Tibial artery (tissue), 4 donors: ENCODE results near the gene TCEA2.

ENCODE experiments used
- DNase-seq, 2 donors: peaks; one replicate each; pipeline ENCODE4 v3.0.0-alpha.2; 2019
- H3K27ac ChIP-seq, 2 donors: fragments of 200-600 bp; sonication (generic) in 1 of 2; 1 replicate in 1 of 2; 2 replicates in 1 of 2; pipeline ENCODE4 v1.5.1; 2018 to 2019; ENCODE audit warnings: mild to moderate bottlenecking in 1 of 2
- H3K27me3 ChIP-seq, 2 donors: fragments of 200-600 bp; sonication (generic) in 1 of 2; one replicate each; pipeline versions ENCODE4 v1.5.1 to v1.6.0; 2016 to 2019
- H3K36me3 ChIP-seq, 3 donors: fragments of 200-600 bp; sonication (generic) in 2 of 3; one replicate each; pipeline ENCODE4 v1.5.1; 2016 to 2019; ENCODE audit warnings: mild to moderate bottlenecking in 2 of 3
- H3K4me1 ChIP-seq, 4 donors: fragments of 200-600 bp; sonication (generic) in 2 of 4; 1 replicate in 3 of 4; 2 replicates in 1 of 4; pipeline ENCODE4 v1.5.1; 2016 to 2019
- H3K4me3 ChIP-seq, 2 donors: fragments of 200-600 bp; sonication (generic) in 1 of 2; 1 replicate in 1 of 2; 2 replicates in 1 of 2; pipeline ENCODE4 v1.5.1; 2018 to 2019; ENCODE audit warnings: mild to moderate bottlenecking in 2 of 2
- H3K9me3 ChIP-seq, 3 donors: fragments of 200-600 bp; sonication (generic) in 1 of 3; one replicate each; pipeline ENCODE4 v1.5.1; 2016 to 2019
- intact Hi-C: fragments of 100-400 bp; cut with DNase I; formaldehyde crosslinking; loops from one replicate; pipeline ENCODE4 v1.15.0; 2023; ENCODE audit warnings: low total_unique reads
- TF ChIP-seq, protein P1 (sequence below), 2 experiments: fragments of 200-600 bp in 1 of 2; fragments of 450-650 bp in 1 of 2; IDR thresholded peaks; one replicate each; pipeline ENCODE4 v1.5.1; 2017 to 2019; ENCODE audit warnings: antibody characterized with exemption in 2 of 2, mild to moderate bottlenecking in 1 of 2, moderate library complexity in 1 of 2

Gene TCEA2

DNA sequence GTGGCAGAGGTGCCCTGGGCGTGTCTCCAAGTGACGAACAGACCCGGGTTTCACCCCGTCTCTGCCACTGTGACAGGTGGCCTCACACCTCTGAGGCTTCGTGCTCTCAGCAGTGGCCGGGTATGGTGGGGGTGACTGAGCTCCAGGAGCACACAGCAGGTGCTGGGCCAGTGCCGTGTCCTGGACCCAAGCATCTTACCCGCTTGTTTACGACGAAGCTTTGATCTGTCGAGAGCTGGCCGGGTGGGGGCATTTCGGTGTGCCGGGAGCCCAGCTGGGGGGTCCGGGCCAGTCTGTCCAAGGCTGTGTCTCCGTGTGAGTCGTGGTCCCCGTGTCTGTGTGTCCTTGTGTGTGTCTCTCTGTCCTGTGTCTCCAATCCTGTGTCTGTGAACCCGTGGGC, 28.3 kb downstream of the TCEA2 start:
- intact Hi-C loops: no loop called here
- no peaks in the 10 kb centered on the region for H3K9me3 ChIP-seq
- TF ChIP-seq, protein P1, sequence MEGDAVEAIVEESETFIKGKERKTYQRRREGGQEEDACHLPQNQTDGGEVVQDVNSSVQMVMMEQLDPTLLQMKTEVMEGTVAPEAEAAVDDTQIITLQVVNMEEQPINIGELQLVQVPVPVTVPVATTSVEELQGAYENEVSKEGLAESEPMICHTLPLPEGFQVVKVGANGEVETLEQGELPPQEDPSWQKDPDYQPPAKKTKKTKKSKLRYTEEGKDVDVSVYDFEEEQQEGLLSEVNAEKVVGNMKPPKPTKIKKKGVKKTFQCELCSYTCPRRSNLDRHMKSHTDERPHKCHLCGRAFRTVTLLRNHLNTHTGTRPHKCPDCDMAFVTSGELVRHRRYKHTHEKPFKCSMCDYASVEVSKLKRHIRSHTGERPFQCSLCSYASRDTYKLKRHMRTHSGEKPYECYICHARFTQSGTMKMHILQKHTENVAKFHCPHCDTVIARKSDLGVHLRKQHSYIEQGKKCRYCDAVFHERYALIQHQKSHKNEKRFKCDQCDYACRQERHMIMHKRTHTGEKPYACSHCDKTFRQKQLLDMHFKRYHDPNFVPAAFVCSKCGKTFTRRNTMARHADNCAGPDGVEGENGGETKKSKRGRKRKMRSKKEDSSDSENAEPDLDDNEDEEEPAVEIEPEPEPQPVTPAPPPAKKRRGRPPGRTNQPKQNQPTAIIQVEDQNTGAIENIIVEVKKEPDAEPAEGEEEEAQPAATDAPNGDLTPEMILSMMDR (IDR thresholded peaks at IDR 0.05): no peak
- H3K27me3 ChIP-seq: peaks cover 0 to 37% of the 10 kb centered on the region in 2 donors
- no peaks in the 10 kb centered on the region for H3K4me1 ChIP-seq
- DNase-seq: no peak
- no peaks in the 10 kb centered on the region for H3K36me3 ChIP-seq
- H3K27ac ChIP-seq: no peak overlapping the region
- no peak overlapping the region for H3K4me3 ChIP-seq

DNA sequence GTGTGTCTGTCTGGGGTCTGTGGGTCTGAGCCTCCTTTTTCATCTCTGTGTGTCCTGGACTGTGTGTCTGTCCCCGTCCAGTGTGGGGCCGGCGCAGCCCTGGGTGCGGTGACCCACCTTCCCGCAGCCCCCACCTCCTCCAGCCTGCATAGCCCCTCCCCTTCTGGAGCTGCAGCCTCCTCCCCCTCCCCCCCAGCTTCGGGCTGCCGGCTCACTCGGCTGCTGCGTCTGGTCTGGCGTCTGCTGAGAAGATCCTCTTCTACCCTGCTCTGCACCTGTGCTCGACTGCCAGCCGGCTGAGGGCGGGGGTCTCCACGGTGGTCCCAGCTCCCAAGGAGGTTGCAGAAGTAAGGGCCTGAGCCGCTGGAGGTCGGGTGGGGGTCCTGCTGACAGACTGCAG, 28.8 kb downstream of the TCEA2 start:
- Histone ChIP-seq H3K27ac (no peak overlapping the region), H3K9me3 (no peaks in the 10 kb centered on the region), H3K4me1 (no peaks in the 10 kb centered on the region), H3K36me3 (no peaks in the 10 kb centered on the region), H3K4me3 (no peak overlapping the region), H3K27me3 (peaks cover 0 to 37% of the 10 kb centered on the region in 2 donors)
- TF ChIP-seq, protein P1 (IDR thresholded peaks at IDR 0.05): no peak
- intact Hi-C loops: no loop called here
- DNase-seq: no peak

DNA sequence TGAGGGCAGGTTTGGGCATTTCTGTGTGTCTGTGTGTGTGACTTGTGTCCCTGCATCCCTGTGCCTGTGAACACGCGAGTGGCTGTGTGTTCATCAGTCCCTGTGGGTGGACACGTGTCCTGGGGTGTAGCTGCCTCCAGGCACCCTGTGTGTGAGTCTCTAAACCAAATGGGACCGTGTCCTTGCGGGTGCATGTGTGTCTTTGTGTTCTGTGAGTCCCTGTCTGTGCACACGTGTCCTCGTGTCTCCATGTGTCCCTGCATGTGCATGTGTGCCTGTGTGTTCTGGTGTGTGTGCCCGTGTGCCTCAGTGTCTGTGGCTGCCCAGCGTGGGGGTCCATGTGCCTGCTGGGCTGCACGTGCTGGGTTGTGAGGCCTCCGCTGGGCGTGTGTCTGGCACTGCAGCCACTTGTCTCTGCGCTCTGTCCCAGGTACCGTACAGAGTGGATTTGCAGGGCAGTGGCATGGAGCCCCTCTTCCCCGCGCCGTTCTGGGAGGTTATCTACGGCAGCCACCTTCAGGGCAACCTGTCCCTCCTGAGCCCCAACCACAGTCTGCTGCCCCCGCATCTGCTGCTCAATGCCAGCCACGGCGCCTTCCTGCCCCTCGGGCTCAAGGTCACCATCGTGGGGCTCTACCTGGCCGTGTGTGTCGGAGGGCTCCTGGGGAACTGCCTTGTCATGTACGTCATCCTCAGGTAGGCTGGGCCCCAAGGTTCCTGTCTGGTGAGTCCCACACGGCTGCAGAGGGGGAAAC, 29.4 kb downstream of the TCEA2 start:
- Histone ChIP-seq H3K9me3 (no peaks in the 10 kb centered on the region), H3K27me3 (peaks cover 0 to 35% of the 10 kb centered on the region in 2 donors), H3K4me1 (no peaks in the 10 kb centered on the region), H3K36me3 (no peaks in the 10 kb centered on the region), H3K4me3 (no peak overlapping the region), H3K27ac (no peak overlapping the region)
- intact Hi-C loops: no loop called here
- TF ChIP-seq, protein P1 (IDR thresholded peaks at IDR 0.05): no peak
- DNase-seq: no peak

DNA sequence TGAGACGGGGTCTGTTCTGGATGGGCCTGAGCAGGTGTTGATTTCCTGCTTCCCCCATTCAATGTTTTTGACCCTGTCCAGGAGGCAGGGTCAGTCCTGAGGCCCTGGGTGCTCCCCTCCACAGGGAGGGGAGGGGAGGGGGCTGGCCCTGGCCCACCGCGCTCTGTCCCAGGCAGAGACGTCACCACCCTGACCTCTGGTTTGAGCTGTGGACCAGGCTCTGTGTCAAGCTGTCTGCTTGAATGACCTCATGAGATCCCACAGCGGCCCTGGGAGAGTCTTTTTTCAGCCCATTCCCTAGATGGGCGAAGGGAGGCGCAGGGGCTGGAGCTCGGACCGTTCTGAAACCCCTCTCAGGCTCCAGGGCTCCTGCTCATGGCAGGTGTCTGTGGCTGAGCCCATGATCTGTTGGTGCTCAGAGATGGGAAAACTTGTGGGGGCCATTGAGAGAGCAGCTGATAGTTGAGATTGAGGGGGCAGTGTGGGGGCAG, 30.1 kb downstream of the TCEA2 start:
- H3K27me3 ChIP-seq: peaks cover 0 to 33% of the 10 kb centered on the region in 2 donors
- intact Hi-C loops: no loop called here
- H3K4me1 ChIP-seq: no peaks in the 10 kb centered on the region
- no peaks in the 10 kb centered on the region for H3K9me3 ChIP-seq
- TF ChIP-seq, protein P1 (IDR thresholded peaks at IDR 0.05): no peak
- no peak overlapping the region for H3K27ac ChIP-seq
- no peak overlapping the region for H3K4me3 ChIP-seq
- H3K36me3 ChIP-seq: peaks cover 0 to 3% (median 0%) of the 10 kb centered on the region in 3 donors
- DNase-seq: no peak

DNA sequence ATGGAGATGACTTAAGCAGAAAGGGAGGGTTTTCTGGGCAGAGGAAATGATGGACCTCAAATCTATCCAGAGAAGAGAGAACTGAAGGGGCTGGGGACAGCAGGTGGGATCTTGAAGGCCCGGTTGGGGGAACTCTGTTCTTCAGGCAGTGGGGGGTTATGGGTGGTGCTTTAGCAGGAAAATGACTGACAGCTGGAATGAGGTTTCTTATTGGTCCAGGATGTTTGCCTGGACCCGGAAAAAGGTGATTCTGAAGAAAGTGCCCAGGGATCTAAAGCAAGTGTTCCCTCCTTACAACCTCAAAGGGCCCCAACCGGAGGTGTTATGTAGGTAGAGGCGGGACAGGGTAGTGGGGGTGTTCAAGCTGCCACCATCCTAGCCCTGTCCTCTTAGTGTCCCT, 32.5 kb downstream of the TCEA2 start:
- DNase-seq: no peak
- H3K4me1 ChIP-seq: no peaks in the 10 kb centered on the region
- H3K9me3 ChIP-seq: no peaks in the 10 kb centered on the region
- peaks cover 0 to 17% (median 6%) of the 10 kb centered on the region in 3 donors for H3K36me3 ChIP-seq
- intact Hi-C loops: no loop called here
- no peak overlapping the region for H3K27ac ChIP-seq
- peaks cover 0 to 41% of the 10 kb centered on the region in 2 donors for H3K27me3 ChIP-seq
- H3K4me3 ChIP-seq: no peak overlapping the region
- TF ChIP-seq, protein P1 (IDR thresholded peaks at IDR 0.05): no peak
